ENCODE results near the gene TLR6.

GRCh38 chr4:38820329-38821061 is 36.1 kb downstream of the TLR6 start:
- no peak for TF ChIP-seq CTCF (IDR thresholded peaks at IDR 0.05)
- TF ChIP-seq POLR2A (IDR thresholded peaks at IDR 0.05) = no peak

Data from thyroid gland (tissue), 4 donors.